GM18502 (cell line): ENCODE data around the gene RRAGA.
"Not testable (repeated sequence)": the region's sequence is repeated elsewhere in the genome, so short reads cannot be mapped to it uniquely, and the experiment has no call there.

Source experiments
- ATAC-seq: cut with Tn5 transposase; IDR thresholded peaks from one replicate; pipeline ENCODE4 v1.9.1; 2021; ENCODE audit warnings: mild to moderate bottlenecking; ENCODE audit not compliant: unreplicated experiment, poor library complexity

The RRAGA gene, protein sequence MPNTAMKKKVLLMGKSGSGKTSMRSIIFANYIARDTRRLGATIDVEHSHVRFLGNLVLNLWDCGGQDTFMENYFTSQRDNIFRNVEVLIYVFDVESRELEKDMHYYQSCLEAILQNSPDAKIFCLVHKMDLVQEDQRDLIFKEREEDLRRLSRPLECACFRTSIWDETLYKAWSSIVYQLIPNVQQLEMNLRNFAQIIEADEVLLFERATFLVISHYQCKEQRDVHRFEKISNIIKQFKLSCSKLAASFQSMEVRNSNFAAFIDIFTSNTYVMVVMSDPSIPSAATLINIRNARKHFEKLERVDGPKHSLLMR

DNA sequence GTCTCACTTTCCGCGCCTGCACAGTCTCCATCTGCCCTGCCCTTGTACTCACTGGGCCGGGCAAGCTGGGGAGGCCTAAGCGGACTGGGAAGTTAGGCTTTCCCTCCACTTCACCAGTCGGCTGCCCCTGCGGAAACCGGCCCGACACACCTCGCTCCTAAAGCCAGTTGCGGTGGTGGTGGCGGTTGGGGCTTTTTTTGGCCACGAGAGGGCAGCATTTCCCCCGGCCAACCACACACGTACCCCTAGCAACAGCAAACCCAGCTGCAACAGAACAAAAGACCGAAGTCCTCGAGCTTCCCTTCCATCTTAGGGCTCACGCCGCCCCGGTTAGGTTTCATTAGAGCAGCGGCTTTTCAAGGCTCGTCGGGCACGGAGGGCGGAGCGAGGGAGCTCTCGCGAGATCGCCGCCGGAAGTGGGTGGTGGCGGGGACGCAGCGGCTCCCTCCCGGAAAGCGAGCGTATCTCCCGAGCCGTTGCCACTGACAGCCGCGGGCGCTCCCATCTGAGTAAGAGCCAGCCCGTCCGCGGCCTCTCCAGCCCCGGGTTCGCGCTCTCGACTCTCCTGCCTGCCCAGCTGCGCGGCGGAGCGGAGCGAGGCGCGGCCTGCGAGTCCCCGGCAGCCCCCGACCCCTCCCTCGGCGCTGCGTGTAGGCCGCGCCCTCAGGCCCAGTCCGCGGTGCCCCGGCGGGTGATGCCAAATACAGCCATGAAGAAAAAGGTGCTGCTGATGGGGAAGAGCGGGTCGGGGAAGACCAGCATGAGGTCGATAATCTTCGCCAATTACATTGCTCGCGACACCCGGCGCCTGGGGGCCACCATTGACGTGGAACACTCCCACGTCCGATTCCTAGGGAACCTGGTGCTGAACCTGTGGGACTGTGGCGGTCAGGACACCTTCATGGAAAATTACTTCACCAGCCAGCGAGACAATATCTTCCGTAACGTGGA, at the start of gene RRAGA:
Gene RRAGA (plus strand): TSS at position 462 of the 951 bp plus-strand sequence. CDS start 233 bp downstream, at position 695.
- peak; percentile 91 for ATAC-seq

DNA sequence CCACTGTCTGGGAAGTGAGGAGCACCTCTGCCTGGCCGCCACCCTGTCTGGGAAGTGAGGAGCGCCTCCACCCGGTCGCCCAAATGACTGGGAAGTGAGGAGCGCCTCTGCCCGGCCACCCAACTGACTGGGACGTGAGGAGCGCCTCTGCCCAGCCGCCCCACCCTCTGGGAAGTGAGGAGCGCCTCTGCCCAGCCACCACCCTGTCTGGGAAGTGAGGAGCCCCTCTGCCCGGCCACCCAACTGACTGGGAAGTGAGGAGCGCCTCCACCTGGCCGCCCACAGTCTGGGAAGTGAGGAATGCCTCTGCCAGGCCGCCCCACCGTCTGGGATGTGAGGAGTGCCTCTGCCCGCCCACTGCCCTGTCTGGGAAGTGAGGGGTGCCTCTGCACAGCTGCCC, 49.1 kb upstream of the RRAGA start:
- no peak for ATAC-seq

DNA sequence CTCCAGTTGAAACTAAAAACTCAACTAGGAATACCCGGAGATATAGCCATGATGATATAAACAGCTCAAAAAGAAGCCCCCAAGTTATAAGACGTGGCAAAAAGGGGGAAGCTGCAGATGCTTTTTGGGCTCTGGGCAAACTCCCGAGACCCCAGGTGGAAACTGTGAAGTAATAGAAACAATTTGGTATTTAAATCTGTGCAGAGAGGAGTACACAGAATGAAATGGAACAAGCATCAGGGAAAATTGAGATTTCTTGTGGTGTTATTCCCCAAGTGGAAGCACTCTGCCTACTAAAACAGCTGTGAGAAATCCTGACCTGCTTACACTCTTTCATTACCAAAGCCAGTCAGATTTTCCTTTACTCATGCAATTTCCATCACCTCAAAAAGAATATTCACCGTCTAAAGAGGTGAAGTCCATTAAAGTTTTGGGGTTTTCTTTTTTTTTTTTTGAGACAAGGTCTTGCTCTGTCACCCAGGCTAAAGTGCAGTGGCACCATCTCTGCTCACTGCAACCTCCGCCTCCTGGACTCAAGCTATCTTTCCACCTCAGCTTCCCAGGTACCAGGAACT, 39.7 kb upstream of the RRAGA start:
- no peak for ATAC-seq

DNA sequence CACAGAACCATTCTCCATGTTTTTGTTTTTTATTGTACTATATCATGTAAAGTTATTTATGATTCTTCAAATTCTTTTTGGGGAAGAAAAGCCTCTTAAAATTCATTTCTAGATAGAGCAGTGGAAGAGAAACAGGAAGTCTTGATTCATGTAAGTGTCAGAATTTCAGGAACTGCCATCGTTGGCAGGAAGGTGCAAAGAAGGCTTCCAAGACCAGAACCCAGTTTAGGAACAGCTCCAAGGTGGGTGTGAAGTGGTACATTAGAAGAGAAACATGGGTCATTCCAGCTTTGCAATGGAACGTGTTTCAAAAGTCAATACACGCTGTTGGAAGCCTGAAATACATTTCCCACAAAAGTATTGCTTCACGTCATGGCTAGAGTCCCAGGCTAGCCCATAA, 31.0 kb upstream of the RRAGA start:
- ATAC-seq = no peak

DNA sequence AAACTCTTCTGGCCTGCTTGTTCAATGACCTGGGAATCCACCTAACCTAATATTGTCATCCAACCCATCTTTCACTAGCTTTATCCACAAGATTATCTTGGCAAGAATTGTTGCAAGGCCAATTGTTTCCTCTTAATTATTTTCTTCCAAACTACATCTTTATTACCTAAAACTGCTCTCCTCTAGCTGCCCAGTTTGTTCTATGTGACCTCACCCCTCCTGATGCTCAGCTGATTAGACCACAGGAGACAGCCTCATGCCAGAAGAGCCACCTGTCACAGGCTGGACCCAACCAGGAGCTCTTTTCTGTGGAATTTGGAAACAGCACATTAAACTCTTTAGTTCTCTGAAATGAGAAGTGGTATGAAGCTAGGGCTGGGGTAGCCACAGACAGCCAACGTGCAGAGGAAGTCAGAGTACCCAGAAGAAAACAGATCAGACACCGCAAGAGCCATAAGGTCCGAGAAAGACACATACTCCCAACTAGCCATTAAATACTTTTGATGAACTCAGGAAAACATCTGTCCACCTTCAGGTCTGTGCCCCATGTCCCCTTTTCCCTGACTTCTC, 28.3 kb upstream of the RRAGA start:
- ATAC-seq = no peak

DNA sequence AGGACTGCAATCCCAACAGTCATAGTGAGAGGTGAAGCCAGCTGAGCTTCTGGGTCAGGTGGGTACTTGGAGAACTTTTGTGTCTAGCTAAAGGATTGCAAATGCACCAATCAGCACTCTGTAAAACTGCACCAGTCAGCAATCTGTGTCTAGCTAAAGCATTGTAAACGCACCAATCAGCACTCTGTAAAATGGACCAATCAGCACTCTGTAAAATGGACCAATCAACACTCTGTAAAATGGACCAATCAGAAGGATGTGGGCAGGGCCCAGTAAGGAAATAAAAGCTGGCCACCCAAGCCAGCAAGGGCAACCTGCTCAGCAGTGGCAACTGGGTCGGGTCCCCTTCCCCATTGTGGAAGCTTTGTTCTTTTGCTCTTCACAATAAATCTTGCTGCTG, 27.6 kb upstream of the RRAGA start:
- not testable (repeated sequence) for ATAC-seq

DNA sequence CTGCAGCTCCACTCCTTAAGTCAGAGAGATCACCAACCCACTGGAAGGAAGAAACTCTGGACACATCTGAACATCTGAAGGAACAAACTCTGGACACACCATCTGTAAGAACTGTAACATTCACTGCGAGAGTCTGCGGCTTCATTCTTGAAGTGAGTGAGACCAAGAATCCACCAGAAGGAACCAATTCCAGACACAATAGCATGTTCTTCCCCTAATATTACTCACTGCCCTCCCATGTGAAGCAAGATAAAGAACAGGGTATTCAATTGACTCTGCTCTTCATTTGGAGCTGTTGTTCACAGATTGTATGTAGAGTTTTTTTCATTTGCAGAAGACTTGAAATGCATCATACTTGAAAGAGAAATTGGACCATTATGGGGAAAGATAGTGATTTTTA, 27.0 kb upstream of the RRAGA start:
- peak; percentile 74 for ATAC-seq

DNA sequence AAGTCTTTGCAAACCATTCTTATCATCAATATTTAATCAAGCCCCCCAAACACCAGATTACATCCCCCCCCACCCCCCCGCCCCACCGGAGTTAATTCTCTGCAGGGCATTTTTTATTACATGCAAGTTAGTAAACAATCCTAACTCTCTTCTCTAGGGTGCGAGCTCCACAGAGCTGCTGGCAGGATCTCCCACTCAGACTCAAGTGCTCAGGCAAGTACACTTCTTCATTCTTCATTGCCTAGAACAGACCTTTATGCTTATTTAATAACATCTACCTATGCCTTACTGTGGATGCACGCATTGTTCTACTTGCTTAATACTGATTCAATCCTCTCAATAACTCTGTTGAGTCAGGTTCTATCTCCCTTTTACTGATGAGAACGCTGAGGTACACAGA, 26.1 kb upstream of the RRAGA start:
- ATAC-seq = no peak

DNA sequence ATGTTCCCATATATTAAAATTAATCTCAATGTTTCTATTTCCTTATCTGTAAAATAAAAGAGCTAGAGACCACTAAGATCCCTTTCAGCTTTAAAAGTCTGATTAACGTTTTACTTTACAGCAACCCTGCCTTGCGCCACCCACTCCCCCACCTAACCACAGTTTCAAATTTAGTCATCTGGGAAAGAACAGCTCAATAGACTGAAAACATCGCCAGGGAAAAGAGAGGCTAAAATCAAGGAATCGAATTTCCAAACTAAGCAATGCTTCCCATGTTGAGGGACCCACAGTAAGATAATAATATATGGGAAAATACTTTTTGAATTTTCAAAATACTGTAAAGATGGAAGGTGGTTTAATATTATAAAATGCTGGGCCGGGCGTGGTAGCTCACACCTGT, 22.9 kb upstream of the RRAGA start:
- ATAC-seq = no peak

DNA sequence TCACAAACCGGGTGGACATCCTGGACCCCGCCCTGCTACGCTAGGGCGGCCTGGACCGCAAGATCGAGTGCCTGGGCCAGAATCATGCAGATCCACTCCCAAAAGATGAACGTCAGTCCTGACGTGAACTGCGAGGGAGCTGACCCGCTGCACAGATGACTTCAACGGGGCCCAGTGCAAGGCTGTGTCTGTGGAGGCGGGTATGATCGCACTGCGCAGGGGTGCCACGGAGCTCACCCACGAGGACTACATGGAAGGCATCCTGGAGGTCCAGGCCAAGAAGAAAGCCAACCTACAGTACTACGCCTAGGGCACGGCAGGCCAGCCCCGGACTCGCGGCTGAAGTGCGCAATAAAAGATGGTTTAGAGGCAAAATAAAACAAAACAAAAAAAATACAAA, 21.4 kb upstream of the RRAGA start:
- no peak for ATAC-seq

DNA sequence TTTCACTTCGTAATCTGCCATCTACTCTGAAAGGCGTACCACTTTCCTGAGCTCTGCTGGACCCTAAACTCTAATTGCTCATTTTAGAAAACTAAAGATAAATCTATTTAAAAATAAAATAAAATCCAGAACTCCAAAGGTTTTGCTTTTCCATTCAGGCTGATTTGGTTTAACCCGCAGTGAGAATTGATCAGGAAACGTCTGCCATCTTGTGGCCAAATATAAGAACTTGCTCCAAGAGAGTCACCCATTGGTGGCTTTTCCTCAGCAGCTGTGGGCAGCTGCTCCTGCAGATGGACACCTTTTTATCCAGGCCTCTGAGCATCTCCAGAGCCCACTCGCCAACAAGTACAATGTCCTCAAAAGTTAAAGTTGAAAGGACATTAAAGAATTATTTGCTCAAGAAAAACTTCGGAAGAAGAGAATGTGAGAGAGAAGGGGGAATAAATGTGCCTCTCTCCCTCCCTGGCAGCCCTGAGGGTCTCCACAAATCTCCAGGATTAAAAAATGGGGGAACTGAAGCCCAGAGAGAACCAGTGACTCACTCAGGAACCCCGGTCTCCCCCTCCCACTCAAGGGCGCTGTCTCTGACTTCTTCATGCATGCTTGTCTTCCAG, 20.3 kb upstream of the RRAGA start:
- ATAC-seq = peak; percentile 81

DNA sequence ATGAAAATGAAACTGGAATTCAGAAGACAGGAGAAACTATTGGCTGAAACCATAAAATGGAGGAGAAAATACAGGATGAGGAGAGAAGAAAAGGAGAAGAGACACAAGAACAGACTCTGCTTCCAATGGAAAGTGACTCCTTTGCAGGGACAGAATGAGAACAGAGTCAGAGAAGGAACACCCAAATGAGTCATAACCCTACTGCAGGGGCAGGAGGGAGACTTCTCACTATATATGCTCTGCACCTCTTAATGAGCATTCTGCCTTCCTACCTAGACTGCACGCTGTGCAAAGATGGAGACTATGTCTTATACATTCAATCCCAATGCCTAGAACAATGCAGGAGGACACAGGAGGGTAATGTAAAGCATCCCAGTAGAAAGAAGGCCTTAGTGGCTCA, 18.3 kb upstream of the RRAGA start:
- peak; percentile 75 for ATAC-seq

DNA sequence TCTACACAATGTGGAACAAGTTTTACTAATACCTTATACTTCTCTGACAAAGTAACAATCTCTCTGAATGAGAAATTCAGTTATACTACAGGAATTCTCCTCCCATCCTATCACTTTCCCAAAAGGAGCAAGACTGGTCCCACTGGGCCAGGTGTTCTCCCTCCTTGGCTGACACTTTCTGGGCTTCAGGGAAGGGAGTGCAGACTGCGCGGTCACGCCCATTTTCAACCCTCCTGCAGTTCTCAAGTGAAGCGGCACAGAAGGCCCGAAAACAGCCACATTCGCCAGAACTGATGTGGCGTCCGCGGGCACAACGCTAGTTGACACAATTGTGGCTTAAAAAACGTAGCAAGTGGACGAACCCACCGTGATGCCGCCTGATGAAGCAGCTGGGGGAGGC, 16.8 kb upstream of the RRAGA start:
- no peak for ATAC-seq

DNA sequence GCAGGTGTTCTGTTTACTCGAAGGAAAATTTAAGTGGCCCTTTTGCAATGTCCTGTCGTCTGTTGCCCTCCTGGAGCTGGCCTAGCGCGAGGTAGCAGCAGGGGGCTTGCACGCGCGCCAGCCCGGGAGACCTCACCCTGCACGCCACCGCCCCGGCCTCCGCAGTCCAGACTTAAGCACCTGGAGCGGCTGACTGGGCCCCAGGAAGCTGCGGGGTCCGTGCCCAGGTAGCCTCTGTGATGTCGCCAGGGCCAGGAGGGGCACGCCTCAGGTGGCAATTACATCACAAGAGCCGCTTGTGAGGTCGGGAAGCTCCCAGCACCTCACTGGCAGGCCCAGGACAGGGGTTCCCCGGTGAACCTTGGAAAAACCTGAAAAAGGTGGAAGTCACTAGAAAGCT, 16.2 kb upstream of the RRAGA start, which contains the start of gene SAXO1:
Gene SAXO1 (minus strand): TSS at position 195 of the 400 bp plus-strand sequence. CDS start 301 bp downstream, outside the sequence.
- no peak for ATAC-seq

DNA sequence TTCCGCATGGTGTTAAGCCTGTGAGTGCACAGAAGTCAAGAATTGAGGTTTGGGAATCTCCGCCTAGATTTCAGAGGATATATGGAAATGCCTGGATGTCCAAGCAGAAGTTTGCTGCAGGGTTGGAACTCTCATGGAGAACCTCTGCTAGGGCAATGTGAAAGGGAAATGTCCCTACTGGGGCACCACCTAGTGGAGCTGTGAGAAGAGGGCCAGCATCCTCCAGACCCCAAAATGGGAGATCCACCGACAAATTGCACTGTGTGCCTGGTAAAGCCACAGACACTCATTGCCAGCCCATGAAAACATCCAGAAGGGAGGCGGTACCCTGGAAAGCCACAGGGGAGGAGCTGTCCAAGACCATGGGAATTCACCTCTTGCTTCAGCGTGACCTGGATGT, 12.6 kb upstream of the RRAGA start:
- no peak for ATAC-seq

DNA sequence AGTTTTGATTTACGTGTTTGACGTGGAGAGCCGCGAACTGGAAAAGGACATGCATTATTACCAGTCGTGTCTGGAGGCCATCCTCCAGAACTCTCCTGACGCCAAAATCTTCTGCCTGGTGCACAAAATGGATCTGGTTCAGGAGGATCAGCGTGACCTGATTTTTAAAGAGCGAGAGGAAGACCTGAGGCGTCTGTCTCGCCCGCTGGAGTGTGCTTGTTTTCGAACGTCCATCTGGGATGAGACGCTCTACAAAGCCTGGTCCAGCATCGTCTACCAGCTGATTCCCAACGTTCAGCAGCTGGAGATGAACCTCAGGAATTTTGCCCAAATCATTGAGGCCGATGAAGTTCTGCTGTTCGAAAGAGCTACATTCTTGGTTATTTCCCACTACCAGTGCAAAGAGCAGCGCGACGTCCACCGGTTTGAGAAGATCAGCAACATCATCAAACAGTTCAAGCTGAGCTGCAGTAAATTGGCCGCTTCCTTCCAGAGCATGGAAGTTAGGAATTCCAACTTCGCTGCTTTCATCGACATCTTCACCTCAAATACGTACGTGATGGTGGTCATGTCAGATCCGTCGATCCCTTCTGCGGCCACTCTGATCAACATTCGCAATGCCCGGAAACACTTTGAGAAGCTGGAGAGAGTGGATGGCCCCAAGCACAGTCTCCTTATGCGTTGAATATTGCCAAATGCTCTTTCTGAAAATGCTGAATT, 850 bp downstream of the RRAGA start:
- no peak for ATAC-seq

DNA sequence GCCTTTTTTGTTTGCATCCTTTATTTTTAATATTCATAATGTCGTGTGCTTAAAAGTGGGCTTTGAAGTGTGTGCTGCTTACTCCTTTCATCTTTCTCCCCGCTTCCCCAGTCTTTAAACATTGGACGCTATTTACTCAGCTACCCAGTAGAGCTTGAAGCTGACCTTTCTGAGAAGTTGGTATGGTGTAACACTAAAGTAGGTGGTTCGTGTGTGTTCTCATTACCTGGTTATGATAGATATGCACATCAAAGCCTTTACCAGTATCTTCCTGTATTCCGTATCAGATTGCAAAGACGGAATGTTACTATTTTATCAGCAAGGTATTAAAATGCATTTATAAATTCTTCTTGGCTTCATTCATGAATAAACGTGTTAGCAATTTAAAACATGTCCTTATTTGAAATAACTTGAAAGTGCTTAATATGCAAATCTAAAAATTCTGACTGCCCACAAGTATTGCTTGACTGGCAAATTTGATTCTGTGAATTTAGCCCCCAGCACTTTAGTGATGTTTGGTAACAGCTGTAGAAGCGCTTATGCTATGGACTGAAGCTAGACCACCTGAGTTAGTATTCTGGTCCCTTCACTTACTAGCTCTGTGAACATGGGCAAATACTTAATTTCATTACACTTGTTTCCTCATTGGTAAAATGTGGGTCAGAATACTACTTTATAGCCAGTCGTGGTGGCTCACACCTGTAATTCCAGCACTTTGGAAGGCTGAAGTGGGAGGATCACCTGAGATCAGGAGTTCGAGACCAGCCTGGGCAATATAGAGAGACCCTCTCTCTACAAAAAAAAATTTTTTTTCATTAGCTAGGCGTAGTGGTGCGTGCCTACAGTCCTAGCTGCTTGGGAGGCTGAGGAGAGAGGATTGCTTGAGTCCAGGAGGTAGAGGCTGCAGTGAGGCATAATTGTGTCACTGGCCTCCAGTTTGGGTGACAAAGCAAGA, 1.7 kb downstream of the RRAGA start:
- ATAC-seq = no peak

DNA sequence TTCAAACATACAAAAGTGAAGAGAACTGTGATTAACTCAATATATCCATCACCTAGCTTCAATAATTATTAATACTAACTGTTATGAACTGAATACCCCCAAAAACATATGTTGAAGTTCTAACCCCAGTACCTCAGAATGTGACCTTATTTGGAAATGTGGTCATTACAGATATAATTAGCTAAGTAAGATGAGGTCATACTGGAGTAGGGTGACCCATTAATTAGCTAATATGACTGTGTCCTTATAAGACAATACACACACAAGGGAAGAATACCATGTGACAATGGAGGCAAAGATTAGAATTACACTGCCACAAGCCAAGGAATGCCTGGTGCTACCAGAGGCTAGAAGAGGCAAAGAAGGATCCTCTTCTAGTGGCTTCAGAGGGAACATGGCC, 7.8 kb downstream of the RRAGA start:
- no peak for ATAC-seq

DNA sequence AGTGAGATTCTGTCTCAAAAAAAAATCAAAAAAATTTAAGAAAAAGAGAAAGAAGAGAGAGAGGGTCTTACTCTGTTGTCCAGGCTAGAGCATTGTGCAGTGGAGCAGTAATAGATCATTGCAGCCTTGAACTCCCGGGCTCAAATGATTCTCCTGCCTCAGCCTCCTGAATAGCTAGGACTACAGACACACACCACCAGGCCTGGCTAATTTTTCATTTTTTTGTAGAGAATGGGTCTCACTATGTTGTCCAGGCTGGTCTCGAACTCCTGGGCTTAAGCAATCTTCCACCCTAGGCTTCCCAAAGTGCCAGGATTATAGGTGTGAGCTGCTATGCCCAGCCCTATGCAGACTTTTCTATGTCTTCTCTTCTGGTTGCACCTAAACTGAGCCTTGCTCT, 25.0 kb downstream of the RRAGA start:
- no peak for ATAC-seq
